ENCODE data around the gene SMIM7. TPM values are rescaled to one million over a fixed set of nuclear protein-coding genes. Genes with fewer than 3 reads are reported as not detected.

Gene SMIM7
- total and polyA plus RNA-seq, 12 donors: 32.0 to 68.1 (median 39.2) TPM

- WGBS, 2 donors: 44 to 54% methylated on average over 3 of the region's 3 CpGs
- ATAC-seq: no peak
- no peak for TF ChIP-seq CTCF (IDR thresholded peaks at IDR 0.05)
- H3K4me1 ChIP-seq: peaks cover 11 to 82% (median 57%) of the 10 kb centered on the region in 9 donors
- intact Hi-C loops (cut with DNase I): loop anchor here in 1 of 10 donors (1.0 kb wide), 1 partner anchor 29 kb away; no protein-coding TSS in a partner anchor
- no peak overlapping the region for H3K4me3 ChIP-seq
- H3K27me3 ChIP-seq: no peaks in the 10 kb centered on the region
- H3K9me3 ChIP-seq: no peaks in the 10 kb centered on the region
- peak overlapping the region in 9 of 10 donors; percentile 9 to 74 (median 60) for H3K27ac ChIP-seq
- no peak for DNase-seq
- H3K36me3 ChIP-seq: no peaks in the 10 kb centered on the region
Observed at GRCh38 chr19:16612636-16613035, 47.3 kb downstream of the SMIM7 start.

- 92 to 93% methylated on average over 6 of the region's 6 CpGs for WGBS, 2 donors
- no peaks in the 10 kb centered on the region for H3K9me3 ChIP-seq
- intact Hi-C loops (cut with DNase I): no loop called here
- H3K4me3 ChIP-seq: no peak overlapping the region
- DNase-seq: no peak
- no peaks in the 10 kb centered on the region for H3K27me3 ChIP-seq
- ATAC-seq: no peak
- no peak for TF ChIP-seq CTCF (IDR thresholded peaks at IDR 0.05)
- H3K4me1 ChIP-seq: peaks cover 14 to 90% (median 70%) of the 10 kb centered on the region in 9 donors
- H3K36me3 ChIP-seq: no peaks in the 10 kb centered on the region
- H3K27ac ChIP-seq: peak overlapping the region in 7 of 10 donors; percentile 0 to 74 (median 63)
Observed at GRCh38 chr19:16611121-16611520, 48.8 kb downstream of the SMIM7 start.

- intact Hi-C loops (cut with DNase I): no loop called here
- no peak for TF ChIP-seq CTCF (IDR thresholded peaks at IDR 0.05)
- DNase-seq (no peak), ATAC-seq (no peak)
- Histone ChIP-seq H3K36me3 (no peaks in the 10 kb centered on the region), H3K27ac (no peak overlapping the region), H3K4me1 (peaks cover 19 to 91% (median 76%) of the 10 kb centered on the region in 9 donors), H3K9me3 (no peaks in the 10 kb centered on the region), H3K4me3 (no peak overlapping the region), H3K27me3 (no peaks in the 10 kb centered on the region)
- 79 to 90% methylated on average over 5 of the region's 5 CpGs for WGBS, 2 donors
Observed at GRCh38 chr19:16609511-16610200, 50.3 kb downstream of the SMIM7 start.

GRCh38 chr19:16608290-16608739 is 51.6 kb downstream of the SMIM7 start:
- TF ChIP-seq CTCF (IDR thresholded peaks at IDR 0.05): no peak
- Histone ChIP-seq H3K4me3 (no peak overlapping the region), H3K9me3 (no peaks in the 10 kb centered on the region), H3K27me3 (no peaks in the 10 kb centered on the region), H3K36me3 (no peaks in the 10 kb centered on the region), H3K4me1 (peaks cover 22 to 87% (median 81%) of the 10 kb centered on the region in 9 donors), H3K27ac (peak overlapping the region in 7 of 10 donors; percentile 38 to 59 (median 50))
- intact Hi-C loops (cut with DNase I): no loop called here
- ATAC-seq: peak in 5 of 8 donors; percentile 28 to 81 (median 44)
- 75 to 92% methylated on average over 1 of the region's 1 CpG for WGBS, 2 donors
- DNase-seq: no peak
